HUES6 (cell line): ENCODE results near the gene NKD1.
A peak's percentile ranks its signal among the peaks of the same experiment; 100 is the strongest.

Experiments used
- H3K27ac ChIP-seq: 2 replicates; pipeline ENCODE4 v1.7.0; 2013; ENCODE audit warnings: low read depth, mild to moderate bottlenecking, low read length, inconsistent platforms
- H3K27me3 ChIP-seq: 2 replicates; pipeline ENCODE4 v1.6.1; 2013; ENCODE audit warnings: low read length; ENCODE audit not compliant: control insufficient read depth, insufficient read depth
- H3K36me3 ChIP-seq: 2 replicates; pipeline ENCODE4 v1.6.1; 2013; ENCODE audit warnings: low read length; ENCODE audit not compliant: control insufficient read depth, insufficient read depth
- H3K4me1 ChIP-seq: 2 replicates; pipeline ENCODE4 v1.6.1; 2013; ENCODE audit warnings: low read length; ENCODE audit not compliant: control insufficient read depth, insufficient read depth
- H3K4me3 ChIP-seq: 2 replicates; pipeline ENCODE4 v1.5.1; 2013; ENCODE audit warnings: low read depth, low read length
- H3K9ac ChIP-seq: one replicate; pipeline ENCODE4 v1.6.1; 2013; ENCODE audit warnings: mild to moderate bottlenecking, low read length
- H3K9me3 ChIP-seq: 2 replicates; pipeline ENCODE4 v1.6.1; 2013; ENCODE audit warnings: low read depth, low read length; ENCODE audit not compliant: control insufficient read depth, insufficient read depth

Gene NKD1

DNA sequence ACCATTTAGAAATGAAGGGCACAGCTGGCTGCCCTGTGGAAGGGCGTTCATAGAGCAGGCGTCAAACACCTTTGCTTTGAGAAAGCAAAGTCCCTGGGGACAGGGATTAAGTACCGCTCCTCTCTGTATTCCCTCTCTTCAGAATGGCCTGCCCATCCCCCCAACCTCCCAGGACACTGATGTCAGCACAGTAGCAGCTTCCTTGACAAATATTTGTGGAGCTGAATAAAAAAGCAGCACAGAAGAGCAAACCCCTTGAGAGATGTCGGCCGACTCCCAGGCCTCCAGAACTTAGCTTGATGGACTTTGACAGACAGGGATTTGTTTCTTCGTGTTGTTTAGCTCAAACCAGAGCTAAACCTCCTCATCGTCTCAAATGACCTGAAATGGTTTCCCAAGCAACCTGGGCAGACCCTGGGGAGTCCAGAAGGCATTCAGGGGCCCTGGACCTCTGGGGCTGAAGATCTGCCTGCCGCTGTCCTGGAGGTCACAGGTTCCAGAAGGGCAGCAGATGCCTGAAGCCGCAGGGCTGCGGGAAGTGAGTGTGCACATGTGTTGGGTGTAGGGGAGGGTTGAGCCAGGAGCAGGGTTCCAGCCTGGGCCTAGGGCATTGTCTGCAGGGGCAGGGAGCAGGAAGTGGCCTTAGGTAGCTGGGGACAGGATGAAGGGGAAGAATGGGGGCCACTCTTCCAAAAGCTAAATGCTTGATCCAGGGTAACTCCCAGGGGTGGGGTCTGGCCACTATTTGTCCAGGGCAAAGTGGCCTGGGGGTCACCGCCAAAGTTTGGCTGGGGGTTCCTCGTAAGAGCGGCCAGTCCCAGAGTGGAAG, 42.3 kb upstream of the NKD1 start:
- H3K9me3 ChIP-seq = no peaks in the 10 kb centered on the region
- H3K4me3 ChIP-seq = no peak overlapping the region
- peaks cover 14% of the 10 kb centered on the region for H3K4me1 ChIP-seq
- no peaks in the 10 kb centered on the region for H3K27me3 ChIP-seq
- no peak overlapping the region for H3K27ac ChIP-seq
- H3K9ac ChIP-seq = peak overlapping the region; percentile 13
- H3K36me3 ChIP-seq = no peaks in the 10 kb centered on the region

DNA sequence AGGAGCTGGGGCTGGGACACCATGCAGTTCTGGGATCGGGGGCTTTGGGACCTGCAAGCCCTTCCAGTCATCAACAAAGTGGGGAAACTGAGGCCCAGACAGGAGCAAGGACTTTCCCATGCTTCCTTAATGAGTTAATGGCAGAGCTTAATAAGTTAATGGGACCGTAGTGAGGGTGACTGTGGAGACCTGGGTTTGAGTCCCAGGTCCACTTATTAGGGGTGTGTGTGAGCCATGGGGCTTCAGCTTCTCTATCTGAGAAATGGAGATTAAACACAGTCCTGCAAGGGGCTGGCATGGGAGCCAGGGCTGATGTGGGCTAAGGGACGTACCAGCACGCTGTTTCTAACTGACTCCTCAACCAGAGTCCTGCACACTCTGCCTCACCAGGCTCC, 41.7 kb upstream of the NKD1 start:
- Histone ChIP-seq H3K36me3 (no peaks in the 10 kb centered on the region), H3K4me3 (no peak overlapping the region), H3K27me3 (no peaks in the 10 kb centered on the region), H3K9me3 (peaks cover 2% of the 10 kb centered on the region; the same call in 1 of the 2 replicates), H3K9ac (no peak overlapping the region), H3K4me1 (peaks cover 14% of the 10 kb centered on the region), H3K27ac (no peak overlapping the region)

DNA sequence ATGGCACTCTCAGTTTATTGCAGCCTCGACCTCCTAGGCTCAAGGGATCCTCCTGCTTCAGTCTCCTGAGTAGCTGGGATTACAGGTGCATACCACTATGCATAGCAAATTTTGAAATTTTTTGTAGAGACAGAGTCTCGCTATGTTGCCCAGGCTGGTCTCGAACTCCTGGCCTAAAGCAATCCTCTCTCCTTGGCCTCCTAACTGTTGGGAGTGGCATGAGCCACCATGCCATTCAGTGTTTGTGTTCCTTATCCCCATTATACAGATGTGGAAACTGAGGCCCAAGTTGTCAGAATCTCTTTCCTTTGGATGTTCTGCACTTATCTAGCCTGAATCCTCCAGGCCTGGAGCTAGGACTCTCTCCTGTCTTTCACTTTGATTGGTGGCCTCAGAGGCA, 40.8 kb upstream of the NKD1 start:
- peaks cover 14% of the 10 kb centered on the region for H3K4me1 ChIP-seq
- H3K4me3 ChIP-seq = no peak overlapping the region
- H3K27me3 ChIP-seq = no peaks in the 10 kb centered on the region
- no peak overlapping the region for H3K27ac ChIP-seq
- H3K9ac ChIP-seq = no peak overlapping the region
- H3K36me3 ChIP-seq = no peaks in the 10 kb centered on the region
- H3K9me3 ChIP-seq = peaks cover 2% of the 10 kb centered on the region; the same call in 1 of the 2 replicates

- no peak overlapping the region for H3K27ac ChIP-seq
- H3K9me3 ChIP-seq = peaks cover 8% of the 10 kb centered on the region
- H3K27me3 ChIP-seq = no peaks in the 10 kb centered on the region
- no peak overlapping the region for H3K4me3 ChIP-seq
- H3K9ac ChIP-seq = no peak overlapping the region
- H3K36me3 ChIP-seq = no peaks in the 10 kb centered on the region
- H3K4me1 ChIP-seq = peaks cover 14% of the 10 kb centered on the region
Measured at GRCh38 chr16:50509521-50510341, 38.5 kb upstream of the NKD1 start.

DNA sequence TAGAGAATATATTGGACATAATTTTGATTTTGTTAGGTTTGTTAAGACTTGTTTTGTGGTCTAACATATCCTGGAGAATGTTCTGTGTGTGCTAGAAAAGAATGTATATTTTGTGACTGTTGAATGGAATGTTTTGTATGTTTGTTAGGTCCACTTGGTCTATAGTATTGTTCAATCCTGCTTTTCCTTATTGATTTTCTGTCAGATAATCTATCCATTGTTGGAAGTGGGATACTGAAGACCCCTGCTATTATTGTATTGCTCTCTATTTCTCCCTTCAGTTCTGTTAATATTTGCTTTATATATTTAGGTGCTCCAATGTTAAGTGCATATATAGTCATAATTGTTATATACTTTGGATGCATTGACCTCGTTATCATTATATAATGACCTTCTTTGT, 33.0 kb upstream of the NKD1 start:
- Histone ChIP-seq H3K4me3 (no peak overlapping the region), H3K36me3 (no peaks in the 10 kb centered on the region), H3K27ac (no peak overlapping the region), H3K9me3 (peaks cover 18% of the 10 kb centered on the region), H3K9ac (no peak overlapping the region), H3K4me1 (no peaks in the 10 kb centered on the region), H3K27me3 (no peaks in the 10 kb centered on the region)

- Histone ChIP-seq H3K4me1 (peaks cover 6% of the 10 kb centered on the region; the same call in 1 of the 2 replicates), H3K4me3 (no peak overlapping the region)
Measured at GRCh38 chr16:50516401-50516800, 31.8 kb upstream of the NKD1 start.

DNA sequence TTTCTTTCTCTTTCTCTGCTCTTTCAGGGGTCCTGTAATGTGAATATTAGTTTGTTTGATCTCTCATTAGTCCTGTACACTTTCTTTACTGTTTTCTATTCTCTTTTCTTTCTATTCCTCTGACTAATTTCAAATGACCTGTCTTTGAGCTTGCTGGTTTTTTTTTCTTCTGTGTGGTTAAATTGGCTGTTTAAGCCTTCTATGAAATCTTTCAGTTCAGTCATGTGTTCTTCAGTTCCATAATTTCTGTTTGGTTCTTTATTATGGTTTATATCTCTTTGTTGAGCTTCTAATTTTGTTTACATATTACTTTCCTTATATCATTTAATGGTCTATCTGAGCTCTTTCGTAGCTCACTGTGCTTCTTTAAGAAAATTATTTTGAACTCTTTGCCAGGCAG, 31.3 kb upstream of the NKD1 start:
- Histone ChIP-seq H3K36me3 (no peaks in the 10 kb centered on the region), H3K27ac (no peak overlapping the region), H3K9ac (no peak overlapping the region), H3K4me3 (no peak overlapping the region), H3K9me3 (peaks cover 16% of the 10 kb centered on the region), H3K27me3 (no peaks in the 10 kb centered on the region), H3K4me1 (peaks cover 11% of the 10 kb centered on the region; the same call in 1 of the 2 replicates)

More at GRCh38 chr16:50516401-50516800, 31.8 kb upstream of the NKD1 start:
- H3K9me3 ChIP-seq = peaks cover 16% of the 10 kb centered on the region
- H3K27me3 ChIP-seq = no peaks in the 10 kb centered on the region
- no peak overlapping the region for H3K9ac ChIP-seq
- no peaks in the 10 kb centered on the region for H3K36me3 ChIP-seq
- no peak overlapping the region for H3K27ac ChIP-seq

DNA sequence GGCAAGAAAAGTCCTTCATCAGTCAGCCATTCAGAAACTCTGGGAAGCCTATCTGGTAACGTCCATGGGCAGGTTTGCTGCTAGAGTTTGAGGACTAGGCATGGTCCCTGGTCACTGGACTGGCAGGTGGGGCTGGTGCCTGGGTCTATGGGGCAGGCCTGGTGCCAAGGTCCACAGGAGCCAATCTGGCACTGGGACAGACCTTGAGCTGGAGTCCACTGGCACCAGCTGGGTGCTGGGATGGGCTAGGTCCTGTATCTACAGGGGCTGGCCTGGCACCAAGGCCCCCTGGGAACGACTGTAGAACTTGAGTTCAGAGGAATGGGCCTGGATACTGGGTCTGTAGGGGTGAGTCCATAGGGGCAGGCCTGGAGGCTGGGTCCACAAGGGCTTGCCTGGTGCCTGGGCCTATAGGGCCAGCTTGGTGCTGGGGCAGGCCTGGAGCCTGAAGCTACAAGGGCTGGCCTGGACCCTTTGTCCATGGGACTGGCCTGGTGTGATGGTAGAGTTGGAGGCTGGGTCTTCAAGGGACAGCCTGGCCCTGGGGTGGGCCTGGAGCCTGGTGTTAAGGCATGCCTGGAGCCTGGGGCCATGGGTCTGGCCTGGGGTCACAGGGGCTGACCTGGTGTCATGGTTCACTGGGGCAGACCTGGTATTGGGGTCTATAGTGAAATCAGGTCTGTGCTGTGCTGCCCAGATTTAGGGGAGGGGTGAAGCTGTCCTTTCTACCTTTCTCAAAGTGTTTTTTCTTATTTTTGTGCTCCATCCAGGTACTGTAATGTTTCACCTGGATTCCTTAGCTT, 30.5 kb upstream of the NKD1 start:
- H3K9me3 ChIP-seq = peaks cover 14% of the 10 kb centered on the region
- no peaks in the 10 kb centered on the region for H3K36me3 ChIP-seq
- no peak overlapping the region for H3K4me3 ChIP-seq
- H3K9ac ChIP-seq = no peak overlapping the region
- H3K4me1 ChIP-seq = peaks cover 11% of the 10 kb centered on the region; the same call in 1 of the 2 replicates
- H3K27ac ChIP-seq = no peak overlapping the region
- no peaks in the 10 kb centered on the region for H3K27me3 ChIP-seq

DNA sequence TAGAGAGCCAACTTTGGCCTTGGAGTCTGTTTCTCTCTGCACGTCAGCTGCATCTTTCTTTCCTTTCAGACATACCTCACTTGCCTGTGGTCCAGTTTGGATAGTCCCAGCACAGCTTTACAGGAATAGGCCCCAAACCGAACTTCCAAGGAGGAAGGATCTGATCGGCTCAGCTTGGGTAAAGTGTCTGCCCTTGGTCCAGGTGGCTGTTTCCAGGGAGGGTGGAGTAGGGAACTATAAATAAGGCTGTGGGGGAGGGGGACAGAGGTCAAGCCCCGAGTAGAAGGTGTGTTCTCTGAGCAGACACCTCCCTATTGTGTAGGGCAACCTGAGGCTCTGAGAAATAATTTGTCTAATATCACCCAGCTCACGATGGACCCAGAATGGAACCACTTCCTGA, 29.2 kb upstream of the NKD1 start:
- Histone ChIP-seq H3K9ac (no peak overlapping the region), H3K27me3 (no peaks in the 10 kb centered on the region), H3K4me3 (no peak overlapping the region), H3K4me1 (peaks cover 11% of the 10 kb centered on the region; the same call in 1 of the 2 replicates), H3K27ac (no peak overlapping the region), H3K36me3 (no peaks in the 10 kb centered on the region), H3K9me3 (peaks cover 10% of the 10 kb centered on the region)

- peaks cover 10% of the 10 kb centered on the region for H3K9me3 ChIP-seq
- H3K36me3 ChIP-seq = no peaks in the 10 kb centered on the region
- H3K27me3 ChIP-seq = no peaks in the 10 kb centered on the region
- no peak overlapping the region for H3K9ac ChIP-seq
- no peak overlapping the region for H3K27ac ChIP-seq
- H3K4me3 ChIP-seq = no peak overlapping the region
- peaks cover 11% of the 10 kb centered on the region; the same call in 1 of the 2 replicates for H3K4me1 ChIP-seq
Measured at GRCh38 chr16:50519602-50520001, 28.6 kb upstream of the NKD1 start.
